Peyer's patch (tissue), 4 donors: ENCODE results near the gene CD55.

Experiments used
- CTCF ChIP-seq, 6 experiments: fragments of 450-650 bp in 4 of 6; fragments of 200-600 bp in 2 of 6; sonication (generic) in 1 of 6; IDR thresholded peaks; one replicate each; pipeline ENCODE4 v1.5.1; 2017 to 2019; ENCODE audit warnings: antibody characterized with exemption in 6 of 6, mild to moderate bottlenecking in 3 of 6, moderate library complexity in 1 of 6
- POLR2A ChIP-seq, 2 donors: fragments of 450-650 bp; IDR thresholded peaks; one replicate each; pipeline ENCODE4 v1.5.1; 2017; ENCODE audit warnings: antibody characterized with exemption in 2 of 2, mild to moderate bottlenecking in 2 of 2, moderate library complexity in 2 of 2

- TF ChIP-seq CTCF (IDR thresholded peaks at IDR 0.05) = no peak
- TF ChIP-seq POLR2A (IDR thresholded peaks at IDR 0.05) = no peak
These were observed 38.1 kb upstream of the CD55 start for GRCh38 chr1:207283421-207283820.
